Measurements from ENCODE around the gene ARRDC1.

DNA sequence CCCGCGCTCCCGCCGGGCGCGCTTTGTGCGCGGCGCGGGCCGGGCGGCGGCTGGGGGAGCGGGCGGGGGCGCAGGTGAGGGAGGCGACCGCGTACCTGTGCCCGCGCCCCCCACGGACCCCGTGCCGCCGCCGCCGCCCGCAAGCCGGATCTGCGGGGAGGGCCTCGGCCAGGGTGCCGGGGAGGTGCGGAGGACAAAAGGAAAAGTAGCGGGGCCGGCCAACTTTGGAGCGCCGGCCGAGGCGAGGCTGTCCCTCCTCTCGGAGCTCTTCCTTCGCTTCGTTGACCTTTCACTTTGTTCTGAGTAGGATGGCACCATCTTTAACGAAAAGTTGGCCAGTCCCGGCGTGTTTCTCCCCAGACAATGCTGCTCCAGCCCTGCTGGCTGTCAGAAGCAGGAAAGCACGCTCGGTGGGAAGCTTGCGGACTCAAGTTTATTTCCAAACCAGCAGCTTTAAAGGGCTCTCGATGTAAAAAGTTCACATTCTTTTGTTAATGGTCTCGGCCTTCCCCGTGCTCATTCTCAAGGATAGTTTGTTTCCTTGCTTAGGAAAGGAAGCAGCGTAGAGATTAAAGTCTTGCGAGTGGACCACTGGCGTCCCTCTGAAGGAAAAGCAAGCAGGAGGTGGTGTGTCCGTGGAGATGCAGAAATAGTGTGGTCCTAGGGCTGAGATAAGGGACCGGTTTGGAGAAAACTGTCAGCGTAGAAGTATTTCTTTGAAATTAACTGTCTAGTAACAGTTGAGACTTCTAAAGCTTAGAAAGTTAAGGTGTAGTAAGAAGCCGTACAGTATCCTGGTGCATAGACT lies 14.0 kb downstream of the ARRDC1 start:
- TF ChIP-seq, protein P1, sequence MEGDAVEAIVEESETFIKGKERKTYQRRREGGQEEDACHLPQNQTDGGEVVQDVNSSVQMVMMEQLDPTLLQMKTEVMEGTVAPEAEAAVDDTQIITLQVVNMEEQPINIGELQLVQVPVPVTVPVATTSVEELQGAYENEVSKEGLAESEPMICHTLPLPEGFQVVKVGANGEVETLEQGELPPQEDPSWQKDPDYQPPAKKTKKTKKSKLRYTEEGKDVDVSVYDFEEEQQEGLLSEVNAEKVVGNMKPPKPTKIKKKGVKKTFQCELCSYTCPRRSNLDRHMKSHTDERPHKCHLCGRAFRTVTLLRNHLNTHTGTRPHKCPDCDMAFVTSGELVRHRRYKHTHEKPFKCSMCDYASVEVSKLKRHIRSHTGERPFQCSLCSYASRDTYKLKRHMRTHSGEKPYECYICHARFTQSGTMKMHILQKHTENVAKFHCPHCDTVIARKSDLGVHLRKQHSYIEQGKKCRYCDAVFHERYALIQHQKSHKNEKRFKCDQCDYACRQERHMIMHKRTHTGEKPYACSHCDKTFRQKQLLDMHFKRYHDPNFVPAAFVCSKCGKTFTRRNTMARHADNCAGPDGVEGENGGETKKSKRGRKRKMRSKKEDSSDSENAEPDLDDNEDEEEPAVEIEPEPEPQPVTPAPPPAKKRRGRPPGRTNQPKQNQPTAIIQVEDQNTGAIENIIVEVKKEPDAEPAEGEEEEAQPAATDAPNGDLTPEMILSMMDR (IDR thresholded peaks at IDR 0.05): no peak
- peak in 1 of 2 donors; percentile 36 for TF ChIP-seq POLR2A (IDR thresholded peaks at IDR 0.05)
